HCT116 (cell line): Measurements from ENCODE around the gene OSBP2. TPM values are rescaled to one million over a fixed set of nuclear protein-coding genes. Genes with fewer than 3 reads are reported as not detected.

ENCODE experiments used
- ATAC-seq: fragments of 200-7000 bp; cut with Tn5 transposase; 2 replicates; pipeline ENCODE4 v1.9.1; 2020; ENCODE audit warnings: mild to moderate bottlenecking, moderate library complexity
- BruUV-seq: library from RNA; stranded (reverse); fragments of 400-500 nt; replicated peaks from 2 replicates; lab custom pipeline; 2021; lab: Mats Ljungman, UMichigan
- CTCF ChIA-PET: fragments of 300-600 bp; sonication (Branson Sonifier 250); formaldehyde crosslinking; loops from one replicate; lab custom pipeline; 2021; ENCODE audit warnings: antibody characterized with exemption; lab: Charles Lee
- POLR2A ChIA-PET: fragments of 300-600, 350-600 bp; sonication (Branson Sonifier 250); formaldehyde crosslinking; loops from one replicate; lab custom pipeline; 2021; ENCODE audit warnings: antibody characterized with exemption; lab: Charles Lee
- RAD21 ChIA-PET, 2 experiments: fragments of 300-600 bp; sonication (Branson Sonifier 250); formaldehyde crosslinking; loops; one replicate each; lab custom pipeline; 2023; ENCODE audit warnings: low total read pairs in 2 of 2; ENCODE audit not compliant: uncharacterized antibody in 2 of 2, unreplicated experiment in 2 of 2, low non-redundant PET in 1 of 2; lab: Charles Lee
- DNase-seq: peaks from one replicate; pipeline ENCODE4 v3.0.0-alpha.2; 2010; ENCODE audit warnings: low read depth, low spot score
- H2AFZ ChIP-seq: fragments of 200-600 bp; shearing (Covaris generic), sonication (generic); 2 replicates; pipeline ENCODE4 v1.6.1; 2017; ENCODE audit warnings: low read depth, mixed run types, mixed read lengths, antibody characterized with exemption, low read length; ENCODE audit not compliant: poor library complexity, severe bottlenecking
- H3K27ac ChIP-seq: 2 replicates; pipeline ENCODE4 v1.5.1; 2012; ENCODE audit warnings: low read depth, low read length
- H3K27me3 ChIP-seq: fragments of 200-600 bp; sonication (generic); 2 replicates; pipeline ENCODE4 v1.6.1; 2016; ENCODE audit warnings: mixed run types, low read length, mixed read lengths; ENCODE audit not compliant: insufficient read depth
- H3K36me3 ChIP-seq, 2 experiments: fragments of 200-500 bp in 1 of 2; fragments of 200-600 bp in 1 of 2; sonication (Bioruptor generic) in 1 of 2; sonication (generic) in 1 of 2; 2 replicates each; pipeline versions ENCODE4 v1.5.1 to v1.6.1; 2014 to 2016; ENCODE audit warnings: low read length in 2 of 2, inconsistent platforms in 1 of 2, mixed read lengths in 1 of 2, mixed run types in 1 of 2; ENCODE audit not compliant: insufficient read depth in 2 of 2, control insufficient read depth in 1 of 2
- H3K4me1 ChIP-seq, 2 experiments: fragments of 200-600 bp in 1 of 2; sonication (generic) in 1 of 2; 2 replicates each; pipeline versions ENCODE4 v1.5.1 to v1.6.1; 2012 to 2017; ENCODE audit warnings: low read length in 2 of 2, inconsistent platforms in 1 of 2, mild to moderate bottlenecking in 1 of 2, mixed read lengths in 1 of 2, mixed run types in 1 of 2, moderate library complexity in 1 of 2; ENCODE audit not compliant: insufficient read depth in 2 of 2, control insufficient read depth in 1 of 2
- H3K4me2 ChIP-seq: fragments of 200-600 bp; sonication (generic); 2 replicates; pipeline ENCODE4 v1.6.1; 2017; ENCODE audit warnings: mixed run types, low read length, mixed read lengths
- H3K4me3 ChIP-seq, 2 experiments: fragments of 200-600 bp in 1 of 2; sonication (generic) in 1 of 2; replicated peaks in 1 of 2; 2 replicates each; pipeline ENCODE4 v1.5.1; 2011 to 2016; ENCODE audit warnings: low read length in 2 of 2, control low read depth in 1 of 2, low read depth in 1 of 2, mild to moderate bottlenecking in 1 of 2, mixed read lengths in 1 of 2, mixed run types in 1 of 2
- H3K79me2 ChIP-seq: fragments of 200-600 bp; sonication (generic); 2 replicates; pipeline ENCODE4 v1.6.1; 2017; ENCODE audit warnings: mild to moderate bottlenecking, mixed run types, low read length, moderate library complexity, mixed read lengths; ENCODE audit not compliant: insufficient read depth
- H3K9ac ChIP-seq: fragments of 200-600 bp; sonication (generic); 2 replicates; pipeline ENCODE4 v1.6.1; 2016; ENCODE audit warnings: low read length, mixed read lengths
- H3K9me2 ChIP-seq: fragments of 200-600 bp; sonication (generic), shearing (Covaris generic); 2 replicates; pipeline ENCODE4 v1.6.1; 2017; ENCODE audit warnings: mixed run types, mild to moderate bottlenecking, moderate library complexity; ENCODE audit not compliant: insufficient read depth
- H3K9me3 ChIP-seq, 2 experiments: fragments of 200-500 bp in 1 of 2; fragments of 200-600 bp in 1 of 2; sonication (Bioruptor generic) in 1 of 2; sonication (generic) in 1 of 2; 2 replicates each; pipeline ENCODE4 v1.6.1; 2014 to 2017; ENCODE audit warnings: low read length in 2 of 2, mixed read lengths in 2 of 2, inconsistent platforms in 1 of 2, low read depth in 1 of 2, mild to moderate bottlenecking in 1 of 2, mixed run types in 1 of 2, moderate library complexity in 1 of 2; ENCODE audit not compliant: control insufficient read depth in 1 of 2, insufficient read depth in 1 of 2
- H4K20me1 ChIP-seq: fragments of 200-600 bp; sonication (generic), shearing (Covaris generic); 2 replicates; pipeline ENCODE4 v1.6.1; 2017; ENCODE audit warnings: mixed run types, mild to moderate bottlenecking, moderate library complexity; ENCODE audit not compliant: insufficient read depth
- CEBPB ChIP-seq: IDR thresholded peaks from 2 replicates; pipeline ENCODE4 v1.6.1; 2012; ENCODE audit warnings: low read depth
- EGR1 ChIP-seq: IDR thresholded peaks from 2 replicates; pipeline ENCODE4 v1.6.1; 2012; ENCODE audit warnings: low read depth
- FOSL1 ChIP-seq: IDR thresholded peaks from 2 replicates; pipeline ENCODE4 v1.6.1; 2012; ENCODE audit warnings: low read depth
- MAX ChIP-seq: IDR thresholded peaks from 2 replicates; pipeline ENCODE4 v1.6.1; 2012
- POLR2AphosphoS5 ChIP-seq: IDR thresholded peaks from 2 replicates; pipeline ENCODE4 v1.6.1; 2011; ENCODE audit warnings: mild to moderate bottlenecking, low read depth, low read length, moderate library complexity
- SP1 ChIP-seq: IDR thresholded peaks from 2 replicates; pipeline ENCODE4 v1.6.1; 2012; ENCODE audit warnings: low read depth
- SRF ChIP-seq: IDR thresholded peaks from 2 replicates; pipeline ENCODE4 v1.6.1; 2012; ENCODE audit warnings: low read depth
- TCF7L2 ChIP-seq: IDR thresholded peaks from 2 replicates; pipeline ENCODE4 v1.7.0; 2011; ENCODE audit warnings: borderline replicate concordance, inconsistent platforms; ENCODE audit not compliant: insufficient read depth, insufficient read length; ENCODE audit errors: extremely low read depth
- YY1 ChIP-seq: IDR thresholded peaks from 2 replicates; pipeline ENCODE4 v1.6.1; 2011; ENCODE audit warnings: low read length, low read depth, moderate library complexity, mild to moderate bottlenecking; ENCODE audit not compliant: insufficient replicate concordance; ENCODE audit errors: extremely low read depth
- ZFX ChIP-seq: fragments of 450-650 bp; IDR thresholded peaks from 2 replicates; pipeline ENCODE4 v1.6.1; 2017
- ZNF274 ChIP-seq: fragments of 200-500 bp; sonication (Bioruptor generic); IDR thresholded peaks from 2 replicates; pipeline ENCODE4 v1.6.1; 2014; ENCODE audit warnings: mild to moderate bottlenecking, low read depth, low read length, inconsistent platforms
- intact Hi-C: fragments of 100-400 bp; cut with micrococcal nuclease; formaldehyde crosslinking; loops from 2 replicates; pipeline ENCODE4 v1.10.0; 2022
- total RNA-seq: library from RNA; stranded (reverse); gene quantifications from one replicate; pipeline ENCODE4 v1.2.1, GENCODE V29; 2021; ENCODE audit not compliant: unreplicated experiment
- TF ChIP-seq, protein P1 (sequence below), 3 experiments: fragments of 200-600 bp in 1 of 3; sonication (generic) in 1 of 3; IDR thresholded peaks in 2 of 3; conservative IDR thresholded peaks in 1 of 3; 2 replicates each; pipeline ENCODE4 v1.5.1; 2012 to 2017; ENCODE audit warnings: low read depth in 2 of 3, low read length in 2 of 3, antibody characterized with exemption in 1 of 3, borderline replicate concordance in 1 of 3, control low read depth in 1 of 3, mild to moderate bottlenecking in 1 of 3, mixed read lengths in 1 of 3, mixed run types in 1 of 3, moderate library complexity in 1 of 3; ENCODE audit not compliant: insufficient read depth in 1 of 3

OSBP2 gene
- total RNA-seq, 1 experiment from 2014 or later: 12.9 TPM

DNA sequence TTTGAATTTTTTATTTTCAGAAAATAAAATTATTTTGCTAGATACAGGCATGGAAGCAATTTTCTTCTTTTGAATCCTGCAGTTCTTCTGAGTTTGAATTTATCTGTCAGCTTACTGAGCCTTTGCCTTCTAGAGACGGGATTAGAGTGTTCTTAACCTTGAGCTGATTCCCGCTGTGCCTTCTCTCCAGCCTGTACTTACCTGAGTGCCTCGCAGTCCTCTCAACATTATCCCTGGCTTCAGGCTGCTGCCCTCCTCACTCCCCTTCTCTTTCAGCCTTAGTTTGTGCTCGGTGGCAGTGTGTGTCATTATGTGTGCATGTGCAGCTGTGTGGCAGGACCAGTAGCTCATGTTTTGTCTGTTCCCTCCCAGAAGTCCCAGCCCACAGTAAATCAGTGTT is 24.3 kb downstream of the OSBP2 start:
- Histone ChIP-seq H3K9ac (no peak overlapping the region), H3K4me2 (peak overlapping the region; percentile 63; the same call in 1 of the 2 replicates), H4K20me1 (no peaks in the 10 kb centered on the region), H3K4me1 (peaks cover 26 to 34% of the 10 kb centered on the region in 2 experiments), H3K27me3 (no peaks in the 10 kb centered on the region), H3K9me2 (no peaks in the 10 kb centered on the region), H3K4me3 (no peak overlapping the region), H3K9me3 (no peaks in the 10 kb centered on the region), H3K27ac (no peak overlapping the region), H2AFZ (no peak overlapping the region), H3K79me2 (no peaks in the 10 kb centered on the region), H3K36me3 (no peaks in the 10 kb centered on the region)
- ChIA-PET POLR2A (no interaction called here), CTCF (no interaction called here), RAD21 (no interaction called here)
- DNase-seq (no peak), ATAC-seq (no peak)
- intact Hi-C loops: no loop called here
- no peak for TF ChIP-seq SP1
- no peak for TF ChIP-seq POLR2AphosphoS5
- TF ChIP-seq YY1: no peak
- TF ChIP-seq TCF7L2: no peak
- no peak for TF ChIP-seq FOSL1
- no peak for TF ChIP-seq MAX
- TF ChIP-seq, protein P1, sequence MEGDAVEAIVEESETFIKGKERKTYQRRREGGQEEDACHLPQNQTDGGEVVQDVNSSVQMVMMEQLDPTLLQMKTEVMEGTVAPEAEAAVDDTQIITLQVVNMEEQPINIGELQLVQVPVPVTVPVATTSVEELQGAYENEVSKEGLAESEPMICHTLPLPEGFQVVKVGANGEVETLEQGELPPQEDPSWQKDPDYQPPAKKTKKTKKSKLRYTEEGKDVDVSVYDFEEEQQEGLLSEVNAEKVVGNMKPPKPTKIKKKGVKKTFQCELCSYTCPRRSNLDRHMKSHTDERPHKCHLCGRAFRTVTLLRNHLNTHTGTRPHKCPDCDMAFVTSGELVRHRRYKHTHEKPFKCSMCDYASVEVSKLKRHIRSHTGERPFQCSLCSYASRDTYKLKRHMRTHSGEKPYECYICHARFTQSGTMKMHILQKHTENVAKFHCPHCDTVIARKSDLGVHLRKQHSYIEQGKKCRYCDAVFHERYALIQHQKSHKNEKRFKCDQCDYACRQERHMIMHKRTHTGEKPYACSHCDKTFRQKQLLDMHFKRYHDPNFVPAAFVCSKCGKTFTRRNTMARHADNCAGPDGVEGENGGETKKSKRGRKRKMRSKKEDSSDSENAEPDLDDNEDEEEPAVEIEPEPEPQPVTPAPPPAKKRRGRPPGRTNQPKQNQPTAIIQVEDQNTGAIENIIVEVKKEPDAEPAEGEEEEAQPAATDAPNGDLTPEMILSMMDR (IDR thresholded peaks at IDR 0.05 in 2 of 3, conservative IDR thresholded peaks at IDR 0.05 in 1 of 3; ENCODE audit: borderline replicate concordance in 1 of 3, insufficient read depth in 1 of 3, low read depth in 2 of 3, low read length in 2 of 3): no peak
- BruUV-seq: no TSS peak

DNA sequence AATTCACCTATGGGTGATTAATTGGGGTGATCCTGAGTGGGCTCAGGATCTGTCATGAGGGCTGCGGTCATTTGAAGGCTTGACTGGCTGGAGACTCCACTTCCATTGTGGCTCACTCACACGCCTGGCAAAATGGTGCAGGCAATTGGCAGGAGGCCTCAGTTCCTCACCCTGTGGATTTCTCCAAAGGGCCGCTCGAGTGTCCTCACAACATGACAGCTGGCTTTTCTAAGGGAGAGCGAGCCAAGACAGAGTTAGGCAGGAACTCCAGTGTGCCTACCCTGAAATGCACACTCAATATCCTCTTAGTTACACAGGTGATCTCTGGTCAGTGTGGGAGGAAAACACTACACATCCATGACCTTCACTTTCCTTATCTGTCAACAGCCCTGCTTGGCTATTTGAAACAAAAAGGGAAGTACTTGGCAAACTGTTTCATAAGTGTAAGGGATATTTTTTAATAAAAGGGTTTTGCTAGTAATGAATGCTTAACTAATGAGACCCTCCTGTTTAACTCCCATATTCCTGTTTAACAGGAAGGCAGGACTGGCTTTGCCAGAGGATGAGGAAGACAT is 25.7 kb downstream of the OSBP2 start:
- no peaks in the 10 kb centered on the region for H3K9me2 ChIP-seq
- H3K27me3 ChIP-seq: no peaks in the 10 kb centered on the region
- CTCF ChIA-PET: no interaction called here
- intact Hi-C loops: no loop called here
- H3K4me1 ChIP-seq: peaks cover 26 to 34% of the 10 kb centered on the region in 2 experiments
- no peak for DNase-seq
- TF ChIP-seq CEBPB (no peak), EGR1 (no peak), ZFX (no peak), SRF (no peak), ZNF274 (no peak)
- RAD21 ChIA-PET: no interaction called here
- no peak overlapping the region for H3K27ac ChIP-seq
- POLR2A ChIA-PET: no interaction called here
- no peaks in the 10 kb centered on the region for H4K20me1 ChIP-seq
- no peaks in the 10 kb centered on the region for H3K36me3 ChIP-seq
- no peaks in the 10 kb centered on the region for H3K79me2 ChIP-seq
- no peak overlapping the region for H3K4me3 ChIP-seq
- no peak overlapping the region for H2AFZ ChIP-seq
- no TSS peak for BruUV-seq
- H3K9ac ChIP-seq: no peak overlapping the region
- H3K9me3 ChIP-seq: no peaks in the 10 kb centered on the region
- ATAC-seq: no peak
- H3K4me2 ChIP-seq: no peak overlapping the region
